HG03060 (cell line): ENCODE results near the gene VMO1.

Source experiments
- ATAC-seq: cut with Tn5 transposase; IDR thresholded peaks from one replicate; pipeline ENCODE4 v1.9.1; 2021; ENCODE audit warnings: low read depth, moderate number of reproducible peaks; ENCODE audit not compliant: unreplicated experiment

VMO1 gene

DNA sequence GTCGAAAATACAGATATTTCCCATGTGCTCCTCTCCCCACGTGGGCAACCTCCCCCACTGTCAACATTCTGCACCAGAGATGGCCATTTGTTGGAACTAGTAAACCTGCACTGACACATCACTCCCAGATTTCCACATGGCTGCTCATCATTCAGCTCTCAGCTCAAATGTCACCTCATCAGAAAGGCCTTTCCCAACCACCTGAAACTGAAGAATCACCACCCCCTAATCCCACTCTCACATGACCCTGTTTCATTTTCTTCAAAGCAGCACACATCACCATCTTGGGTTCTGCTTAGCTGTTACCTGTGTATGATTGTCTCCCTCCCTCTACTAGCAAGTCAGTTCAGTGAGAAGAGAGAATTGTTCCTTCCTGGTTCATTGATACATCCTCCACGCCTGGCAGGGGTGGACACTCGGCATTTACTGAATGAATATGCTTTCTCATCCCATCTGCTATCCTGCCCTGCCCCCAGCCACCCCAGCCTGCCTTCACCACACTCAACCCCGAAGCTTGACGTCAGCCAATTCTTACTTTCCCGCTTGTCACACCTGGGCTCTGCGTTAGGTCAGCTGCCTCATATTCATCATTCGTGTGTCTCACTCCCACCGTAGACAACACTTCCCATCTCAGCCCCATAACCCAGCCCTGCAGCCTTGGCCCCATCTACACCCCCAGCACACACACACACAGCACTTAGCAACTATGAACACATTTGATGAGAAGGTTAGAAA, 14.5 kb upstream of the VMO1 start:
- ATAC-seq = no peak

DNA sequence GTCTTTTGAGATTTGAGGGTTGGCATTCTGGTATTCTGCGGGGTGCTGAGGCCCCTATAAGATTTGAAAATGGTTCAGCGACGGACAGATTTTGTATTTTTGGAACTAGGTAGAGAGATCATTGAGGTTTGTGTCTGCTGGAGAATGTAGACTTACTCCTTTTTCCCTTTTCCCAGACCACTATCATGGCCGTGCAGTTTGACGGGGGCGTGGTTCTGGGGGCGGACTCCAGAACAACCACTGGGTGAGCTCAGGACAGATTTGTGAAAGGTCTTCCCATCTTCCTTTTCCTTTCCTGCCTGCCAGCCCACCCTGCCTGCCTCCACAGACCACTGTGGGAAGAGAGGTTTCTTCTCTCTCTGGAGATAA, 10.4 kb upstream of the VMO1 start:
- no peak for ATAC-seq

DNA sequence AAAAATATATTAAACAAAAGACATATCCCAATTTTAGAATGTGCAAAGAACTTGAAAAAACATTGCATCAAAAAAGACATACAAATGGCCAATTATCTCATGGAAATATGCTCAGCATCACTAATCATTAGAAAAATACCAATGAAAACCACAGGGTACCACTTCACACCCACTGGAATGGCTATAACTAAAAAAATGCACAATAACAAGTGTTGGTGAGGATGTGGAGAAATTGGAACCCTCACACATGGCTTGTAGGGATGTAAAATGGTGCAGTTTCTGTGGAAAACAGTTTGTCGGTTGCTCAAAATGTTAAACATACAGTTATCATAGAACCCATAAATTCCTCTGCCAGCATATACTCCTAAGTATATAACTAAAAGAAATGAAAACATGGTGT, 9.0 kb upstream of the VMO1 start:
- ATAC-seq = no peak

DNA sequence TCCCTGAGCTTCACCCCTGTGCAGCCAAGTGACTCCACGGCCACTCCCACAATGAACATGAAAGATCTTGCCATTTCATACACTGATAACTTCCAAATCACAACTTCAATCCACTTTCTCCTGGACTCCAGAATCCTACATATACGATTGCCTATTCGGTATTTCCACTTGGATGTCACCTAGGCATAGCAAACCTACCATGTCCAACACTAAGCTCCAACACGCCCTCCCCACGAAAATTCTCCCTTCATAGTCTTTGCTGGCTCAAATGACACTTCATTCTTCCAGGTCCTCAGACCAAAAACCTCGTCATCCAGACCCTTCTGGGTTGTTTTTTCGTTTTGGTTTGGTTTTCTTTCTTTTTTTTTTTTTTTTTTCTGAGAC, 4.5 kb upstream of the VMO1 start:
- no peak for ATAC-seq

DNA sequence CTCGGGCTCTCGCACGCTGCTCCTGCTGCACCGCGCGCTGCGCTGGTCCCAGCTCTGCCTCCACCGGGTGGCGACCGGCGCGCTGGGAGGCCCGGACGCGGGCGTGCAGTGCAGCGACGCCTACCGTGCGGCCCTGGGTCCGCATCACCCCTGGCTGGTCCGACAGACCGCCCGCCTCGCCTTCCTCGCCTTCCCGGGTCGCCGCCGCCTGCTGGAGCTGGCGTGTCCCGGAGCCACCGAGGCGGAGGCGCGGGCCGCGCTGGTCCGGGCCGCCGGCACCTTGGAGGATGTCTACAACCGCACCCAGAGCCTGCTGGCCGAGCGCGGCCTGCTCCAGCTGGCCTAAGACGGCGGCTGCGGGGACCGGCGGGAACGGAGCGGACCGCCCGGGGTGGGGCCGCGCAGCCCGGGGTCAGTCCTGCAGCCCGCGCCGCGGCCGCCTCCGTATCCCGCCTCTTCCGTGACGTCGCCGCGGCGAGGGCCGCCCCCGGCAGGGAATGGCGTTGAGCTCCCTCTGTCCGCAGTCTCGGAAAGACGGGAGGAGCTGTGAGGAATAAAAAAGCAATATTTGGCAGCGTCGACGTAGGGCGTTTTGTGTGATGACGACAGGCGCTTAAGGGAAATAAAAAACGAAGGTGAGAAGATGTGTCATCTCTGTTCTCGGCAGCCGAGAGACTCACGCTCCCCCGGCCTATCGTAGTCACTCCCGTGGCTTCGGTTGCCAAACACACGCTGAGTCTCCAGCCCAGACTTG, 4.0 kb upstream of the VMO1 start:
- ATAC-seq = no peak

DNA sequence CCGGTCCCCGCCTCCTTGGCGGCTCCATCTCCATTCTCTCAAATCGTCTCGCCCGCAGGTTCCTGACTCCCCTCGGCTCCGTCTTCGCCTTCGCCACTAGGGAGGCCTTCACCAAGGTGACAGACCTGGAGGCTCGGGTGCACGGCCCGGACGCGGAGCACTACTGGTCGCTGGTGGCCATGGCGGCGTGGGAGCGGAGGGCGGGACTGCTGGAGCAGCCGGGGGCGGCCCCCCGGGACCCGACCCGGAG, 3.5 kb upstream of the VMO1 start:
- ATAC-seq = no peak

DNA sequence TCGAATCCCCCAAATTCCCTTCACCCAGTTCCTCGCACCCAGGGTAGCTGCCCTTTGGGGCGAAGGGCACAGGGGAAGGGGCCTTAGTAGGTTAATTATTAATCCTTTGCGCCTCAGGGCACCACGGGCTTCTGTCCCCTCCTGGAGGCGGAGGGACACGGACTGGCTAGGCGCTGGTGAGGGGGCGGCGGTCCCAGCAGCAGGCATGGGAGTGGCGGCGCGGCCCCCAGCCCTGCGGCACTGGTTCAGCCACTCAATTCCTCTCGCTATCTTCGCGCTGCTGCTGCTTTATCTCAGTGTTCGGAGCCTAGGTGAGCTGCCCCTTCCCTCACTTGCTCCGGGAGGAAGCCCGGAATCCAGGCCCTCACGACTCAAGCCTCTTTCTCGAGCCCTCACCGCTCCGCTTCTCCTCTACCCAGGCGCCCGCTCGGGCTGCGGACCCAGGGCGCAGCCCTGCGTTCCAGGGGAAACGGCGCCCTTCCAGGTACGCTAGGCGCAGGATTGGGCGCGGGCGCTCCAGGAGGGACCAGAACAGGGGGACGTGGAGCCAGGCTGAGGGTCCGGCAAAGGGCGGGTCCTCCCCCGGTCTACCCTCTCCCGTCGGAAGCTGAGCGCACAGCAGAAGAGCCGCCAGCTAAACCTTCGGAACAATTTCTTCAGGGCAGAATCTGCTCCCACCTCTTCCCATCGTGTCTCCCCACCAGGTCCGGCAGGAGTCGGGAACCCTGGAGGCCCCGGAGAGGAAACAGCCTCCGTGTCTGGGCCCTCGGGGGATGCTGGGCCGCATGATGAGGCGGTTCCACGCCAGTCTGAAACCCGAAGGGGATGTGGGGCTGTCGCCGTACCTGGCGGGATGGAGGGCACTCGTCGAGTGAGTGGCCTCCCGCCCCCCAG, 2.9 kb upstream of the VMO1 start, which contains the start of gene GLTPD2:
TSS of gene GLTPD2 (plus strand) at position 158 of the 894 bp plus-strand sequence. CDS start at position 206, 48 bp downstream.
- ATAC-seq = no peak

DNA sequence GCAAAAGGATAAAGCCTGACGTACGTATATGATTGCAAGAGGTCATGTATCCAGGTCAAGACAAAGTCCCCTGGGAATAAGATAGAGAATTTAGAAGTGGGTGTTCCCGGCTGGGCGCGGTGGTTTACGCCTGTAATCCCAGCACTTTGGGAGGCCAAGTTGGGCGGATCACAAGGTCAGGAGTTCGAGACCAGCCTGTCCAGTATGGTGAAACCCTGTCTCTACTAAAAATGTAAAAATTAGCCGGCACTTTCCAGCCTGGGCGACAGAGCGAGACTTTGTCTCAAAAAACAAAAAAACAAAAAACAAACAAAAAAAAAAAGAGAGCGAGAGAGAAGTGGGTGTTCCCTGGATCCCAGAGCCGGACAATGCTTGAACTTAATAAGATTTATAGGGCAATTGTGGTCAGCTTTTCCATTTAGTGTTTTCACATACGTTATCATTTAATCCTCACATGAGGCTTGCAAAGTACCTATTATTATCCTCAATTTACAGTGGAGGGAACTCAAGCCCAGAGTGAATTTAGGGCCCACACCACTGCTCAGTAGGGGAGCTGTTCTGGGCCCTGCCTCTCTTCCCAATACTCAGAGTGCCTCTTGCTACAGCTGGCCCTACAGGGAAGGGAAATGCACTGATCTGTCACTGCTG, 2.1 kb upstream of the VMO1 start:
- ATAC-seq = no peak

DNA sequence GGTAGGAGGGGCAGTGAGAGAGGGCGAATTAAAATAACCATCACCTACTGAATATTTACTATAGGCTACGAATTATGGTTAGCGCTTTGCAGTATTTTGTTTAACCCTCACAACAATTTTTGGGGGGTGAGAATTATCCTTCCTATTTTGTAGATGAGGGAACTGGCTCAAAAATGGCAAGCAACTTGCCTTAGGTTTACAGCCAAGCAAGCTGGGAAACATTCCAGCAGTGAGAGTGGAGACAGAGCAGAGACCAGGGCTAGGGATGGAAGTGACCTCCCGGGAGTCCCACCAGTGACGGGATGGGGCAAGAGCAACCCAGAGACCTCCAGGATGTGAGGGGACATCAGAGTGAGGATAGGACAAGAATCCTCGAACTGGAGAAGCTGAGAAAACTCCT, 352 bp upstream of the VMO1 start:
- no peak for ATAC-seq

DNA sequence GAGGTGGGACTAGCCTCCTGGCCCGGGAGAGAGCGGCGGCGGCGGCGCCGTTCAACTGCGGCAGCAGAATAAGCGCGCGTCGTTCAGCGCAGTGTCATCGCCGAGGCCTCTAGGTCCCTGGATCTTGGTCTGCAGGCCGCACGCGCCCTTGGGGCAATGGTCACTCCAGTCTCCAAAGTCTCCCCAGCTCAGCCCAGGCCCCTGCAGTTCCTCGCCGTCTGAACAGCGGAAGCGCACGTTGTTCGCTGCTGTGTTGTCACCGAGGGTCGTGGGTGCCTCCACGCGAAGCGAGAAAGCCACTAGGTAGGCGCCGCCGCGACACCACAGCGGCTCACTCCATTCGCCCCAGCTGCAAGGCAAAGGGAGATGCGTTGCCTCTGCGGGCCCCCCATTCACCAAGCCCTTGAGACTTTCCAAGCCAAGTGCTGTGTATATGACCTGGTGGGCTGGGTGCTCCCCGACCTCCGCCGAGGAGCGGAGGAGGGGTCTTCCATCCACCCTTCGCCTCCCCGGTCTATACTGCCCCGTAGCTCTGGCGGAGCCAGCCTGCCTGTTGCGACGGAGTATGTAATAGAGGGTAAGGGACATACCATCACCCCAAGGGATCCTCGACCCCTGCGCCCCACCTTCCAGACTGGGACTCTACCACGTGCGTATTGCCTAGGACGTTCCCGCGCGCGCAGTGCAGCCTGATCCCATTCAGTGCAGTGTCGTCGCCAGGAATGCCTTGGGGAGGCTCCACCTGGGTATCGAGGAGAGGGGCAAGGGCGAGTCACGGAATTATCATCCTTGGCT, 656 bp downstream of the VMO1 start:
- ATAC-seq = no peak

DNA sequence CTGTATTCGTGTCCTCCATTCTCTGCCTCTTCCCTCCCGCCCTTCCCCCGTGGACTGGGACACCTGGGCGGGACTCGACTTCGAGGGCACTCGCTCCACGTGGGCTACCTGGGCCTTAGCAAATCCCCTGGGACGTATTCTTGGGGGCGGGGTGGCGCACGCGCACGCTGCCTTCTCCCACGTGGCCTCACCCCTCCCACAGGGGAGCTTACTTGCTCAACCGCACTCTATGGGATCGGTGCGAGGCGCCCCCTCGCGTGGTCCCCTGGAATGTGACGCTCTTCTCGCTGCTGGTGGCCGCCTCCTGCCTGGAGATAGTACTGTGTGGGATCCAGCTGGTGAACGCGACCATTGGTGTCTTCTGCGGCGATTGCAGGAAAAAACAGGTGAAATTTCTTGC, 3.5 kb downstream of the VMO1 start:
- ATAC-seq = no peak

DNA sequence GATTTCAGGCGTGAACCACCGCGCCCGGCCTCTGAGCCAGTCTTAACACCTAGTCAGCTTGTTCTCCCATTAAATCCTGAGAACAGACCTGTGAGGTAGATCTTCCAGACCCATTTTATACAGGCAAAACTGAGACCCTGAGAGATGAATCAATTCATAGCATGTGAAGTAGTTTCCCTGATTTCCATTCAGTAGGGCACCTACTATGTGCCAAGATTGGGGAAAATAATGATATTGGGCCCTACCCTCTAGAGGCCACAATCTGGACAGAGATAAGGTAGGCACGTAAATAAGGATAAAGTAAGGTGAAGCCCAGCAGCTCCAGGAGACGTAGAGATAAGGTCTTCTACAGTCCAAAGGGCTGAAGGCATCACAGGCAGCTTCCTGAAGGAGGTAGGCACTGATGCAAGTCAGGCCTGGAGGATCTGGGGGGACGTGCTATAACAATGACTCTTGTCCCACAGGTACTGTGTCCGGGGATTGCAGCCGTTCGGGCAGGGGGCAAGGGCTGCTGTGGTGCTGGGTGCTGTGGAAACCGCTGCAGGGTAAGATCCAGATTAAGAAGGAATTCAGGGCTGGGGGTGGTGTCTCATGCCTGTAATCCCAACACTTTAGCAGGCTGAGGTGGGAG, 5.7 kb downstream of the VMO1 start:
- ATAC-seq = no peak

DNA sequence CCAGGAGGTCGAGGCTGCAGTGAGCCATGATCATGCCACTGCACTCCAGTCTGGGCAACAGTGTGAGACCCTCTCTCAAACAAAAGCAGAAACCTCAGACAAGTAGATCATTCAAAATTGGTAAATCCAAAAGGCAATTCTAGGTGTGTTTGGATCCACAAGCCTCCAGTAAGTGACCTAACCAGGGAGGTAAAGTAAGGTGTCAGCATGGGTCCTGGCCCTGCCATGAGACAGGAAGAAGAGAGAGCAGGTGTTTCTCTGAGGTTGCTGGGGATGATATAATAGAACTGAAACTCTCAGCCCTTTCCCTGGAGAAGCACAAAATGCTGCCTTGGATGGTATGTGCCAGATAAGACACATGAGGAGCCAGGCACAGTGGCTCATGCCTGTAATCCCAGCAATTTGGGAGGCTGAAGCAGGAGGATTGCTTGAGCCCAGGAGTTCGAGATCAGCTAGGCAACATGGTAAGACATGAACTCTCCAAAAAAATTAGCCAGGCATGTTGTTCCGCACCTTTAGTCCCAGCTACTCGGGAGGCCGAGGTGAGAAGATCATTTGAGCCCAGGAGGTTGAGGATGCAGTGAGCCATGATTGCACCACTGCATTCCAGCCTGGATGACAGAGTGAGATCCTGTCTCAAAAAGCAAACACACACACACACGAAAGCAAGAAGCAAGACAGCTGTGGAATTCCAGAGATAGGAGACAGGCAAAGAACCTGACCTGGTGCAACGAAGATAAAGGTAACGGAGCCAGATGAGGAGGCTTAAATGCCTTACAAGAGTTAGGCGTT, 8.0 kb downstream of the VMO1 start:
- ATAC-seq = no peak

DNA sequence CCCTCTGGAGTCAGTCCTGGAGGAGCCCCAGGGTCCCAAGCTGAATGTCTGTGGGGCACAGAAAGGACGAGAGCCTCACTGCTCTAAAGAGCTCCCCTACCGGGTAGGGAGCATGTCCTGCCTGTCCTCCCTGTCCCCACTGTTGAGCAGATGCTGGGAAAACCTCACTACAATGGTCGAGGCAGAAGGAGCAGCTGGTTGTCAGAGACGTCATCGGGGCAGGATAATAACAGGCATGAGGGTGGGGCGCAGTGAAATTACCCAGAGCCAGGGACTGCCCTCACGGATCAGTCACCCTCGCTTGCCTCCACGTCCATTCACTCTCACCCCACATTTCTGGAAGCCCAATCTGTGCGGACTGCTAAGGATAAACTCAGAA, 13.9 kb downstream of the VMO1 start:
- no peak for ATAC-seq

DNA sequence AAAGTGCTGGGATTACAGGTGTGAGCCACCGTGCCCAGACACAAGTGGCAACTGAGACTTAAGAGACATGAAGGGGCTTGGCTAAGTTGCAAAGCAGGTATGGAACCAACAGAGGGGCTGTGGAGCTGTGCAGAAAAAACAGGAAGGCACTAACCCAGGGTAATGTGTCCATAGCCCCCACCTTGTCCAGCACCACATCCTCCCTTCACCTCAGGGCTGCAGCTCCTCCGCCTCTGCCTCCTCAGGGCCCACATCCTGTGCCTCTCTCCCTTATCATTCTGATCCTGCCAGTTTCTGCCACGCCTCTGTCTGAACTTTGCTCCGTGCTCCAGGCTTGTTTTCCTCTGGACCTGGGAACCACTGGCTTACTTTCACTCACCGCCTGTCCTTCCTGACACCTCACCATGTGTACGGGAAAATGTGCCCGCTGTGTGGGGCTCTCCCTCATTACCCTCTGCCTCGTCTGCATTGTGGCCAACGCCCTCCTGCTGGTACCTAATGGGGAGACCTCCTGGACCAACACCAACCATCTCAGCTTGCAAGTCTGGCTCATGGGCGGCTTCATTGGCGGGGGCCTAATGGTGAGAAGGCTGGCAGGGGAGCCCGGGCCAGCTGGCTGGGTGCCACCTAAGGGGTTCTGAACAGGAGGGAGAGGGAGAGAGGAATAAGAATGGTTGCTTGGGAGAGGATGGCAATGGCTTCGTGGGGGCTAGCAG, 14.5 kb downstream of the VMO1 start, which contains the start of gene TM4SF5:
TSS of gene TM4SF5 (plus strand) at position 368 of the 716 bp plus-strand sequence. CDS start at position 405, 37 bp downstream.
- no peak for ATAC-seq

DNA sequence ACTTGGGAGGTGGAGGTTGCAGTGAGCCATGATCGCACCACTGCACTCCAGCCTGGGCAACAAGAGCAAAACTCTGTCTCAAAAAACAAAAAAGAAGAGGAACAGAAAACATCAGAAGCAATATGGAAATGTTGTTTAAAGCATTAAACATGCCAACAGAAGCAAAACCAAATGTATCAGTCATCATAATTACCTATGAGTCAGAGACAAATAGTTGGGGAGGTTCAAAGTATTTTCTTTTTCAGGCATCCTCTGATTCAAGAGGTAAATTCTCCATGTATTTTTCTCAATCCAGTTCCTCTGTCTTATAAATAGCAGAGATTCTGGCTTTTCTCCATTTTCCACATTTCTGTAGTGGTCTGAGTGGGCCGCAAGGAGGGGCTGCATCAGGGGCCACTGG, 16.5 kb downstream of the VMO1 start:
- no peak for ATAC-seq

DNA sequence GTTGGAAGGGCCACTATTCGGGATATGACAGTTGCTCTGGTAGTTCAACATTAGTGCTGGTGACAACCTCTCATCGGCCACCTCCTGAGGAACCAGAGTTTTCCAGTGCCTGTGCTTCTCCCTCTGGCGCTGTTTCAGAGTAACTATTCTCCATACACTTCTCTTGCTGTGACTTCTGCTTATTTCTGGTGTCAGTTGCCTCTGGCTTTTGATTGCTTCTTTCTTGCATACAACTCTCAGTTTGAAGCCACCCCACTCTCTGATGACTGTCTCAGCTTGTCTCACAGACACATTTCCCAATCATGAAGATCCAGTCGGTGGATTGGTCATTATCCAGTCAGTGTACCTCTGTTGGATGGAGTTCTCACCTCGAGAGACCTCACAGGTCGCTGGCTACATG, 17.9 kb downstream of the VMO1 start:
- no peak for ATAC-seq

DNA sequence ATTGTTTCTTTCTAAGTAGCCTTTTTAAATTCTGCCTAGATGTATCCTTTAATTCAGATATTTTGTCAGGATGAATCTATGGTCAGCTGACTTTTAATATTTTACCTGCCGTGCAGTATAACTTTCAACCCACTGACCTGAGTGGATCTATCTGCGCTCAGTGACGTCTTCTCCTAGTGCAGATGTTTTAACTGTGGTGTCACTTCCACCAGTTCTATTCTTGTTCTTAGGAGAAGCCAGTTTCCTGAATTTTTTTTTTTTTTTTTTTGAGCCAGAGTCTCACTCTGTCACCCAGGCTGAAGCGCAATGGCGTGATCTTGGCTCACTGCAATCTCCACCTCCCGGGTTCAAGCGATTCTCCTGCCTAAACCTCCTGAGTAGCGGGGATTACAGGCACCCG, 19.4 kb downstream of the VMO1 start:
- no peak for ATAC-seq
